ENCODE data around the gene PDK4. TPM values are rescaled to one million over a fixed set of nuclear protein-coding genes. Genes with fewer than 3 reads are reported as not detected.

The PDK4 gene
- total RNA-seq, 1 donor from 2014 or later = 0.53 TPM

DNA sequence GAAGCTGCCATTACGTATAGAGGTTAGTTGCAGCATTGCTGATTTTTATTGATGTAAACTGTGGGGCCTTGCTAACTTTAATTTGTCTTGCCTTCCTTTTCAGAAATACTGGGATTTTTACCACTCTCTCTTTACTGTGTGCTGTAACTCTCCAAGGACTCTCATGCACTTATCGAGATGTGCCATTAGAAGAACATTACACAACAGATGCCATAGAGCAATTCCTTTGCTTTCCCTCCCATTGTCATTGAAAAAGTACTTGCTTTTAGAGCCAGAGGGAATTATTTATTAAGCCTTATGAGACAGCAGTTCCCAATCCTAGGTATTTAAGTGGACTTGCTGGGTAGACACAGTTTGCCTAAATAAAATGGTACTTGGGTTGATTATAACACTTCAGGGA, 58.8 kb downstream of the PDK4 start:
- peaks cover 6% of the 10 kb centered on the region for H3K27me3 Mint-ChIP-seq
- TF ChIP-seq, protein P1, sequence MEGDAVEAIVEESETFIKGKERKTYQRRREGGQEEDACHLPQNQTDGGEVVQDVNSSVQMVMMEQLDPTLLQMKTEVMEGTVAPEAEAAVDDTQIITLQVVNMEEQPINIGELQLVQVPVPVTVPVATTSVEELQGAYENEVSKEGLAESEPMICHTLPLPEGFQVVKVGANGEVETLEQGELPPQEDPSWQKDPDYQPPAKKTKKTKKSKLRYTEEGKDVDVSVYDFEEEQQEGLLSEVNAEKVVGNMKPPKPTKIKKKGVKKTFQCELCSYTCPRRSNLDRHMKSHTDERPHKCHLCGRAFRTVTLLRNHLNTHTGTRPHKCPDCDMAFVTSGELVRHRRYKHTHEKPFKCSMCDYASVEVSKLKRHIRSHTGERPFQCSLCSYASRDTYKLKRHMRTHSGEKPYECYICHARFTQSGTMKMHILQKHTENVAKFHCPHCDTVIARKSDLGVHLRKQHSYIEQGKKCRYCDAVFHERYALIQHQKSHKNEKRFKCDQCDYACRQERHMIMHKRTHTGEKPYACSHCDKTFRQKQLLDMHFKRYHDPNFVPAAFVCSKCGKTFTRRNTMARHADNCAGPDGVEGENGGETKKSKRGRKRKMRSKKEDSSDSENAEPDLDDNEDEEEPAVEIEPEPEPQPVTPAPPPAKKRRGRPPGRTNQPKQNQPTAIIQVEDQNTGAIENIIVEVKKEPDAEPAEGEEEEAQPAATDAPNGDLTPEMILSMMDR (IDR thresholded peaks at IDR 0.05) = no peak
- intact Hi-C loops (cut with micrococcal nuclease) = no loop called here
- H3K27ac Mint-ChIP-seq = no peak overlapping the region
- no peaks in the 10 kb centered on the region for H3K36me3 Mint-ChIP-seq (ENCODE audit: low read depth)
- H3K9me3 Mint-ChIP-seq = no peaks in the 10 kb centered on the region
- no peaks in the 10 kb centered on the region for H3K4me1 Mint-ChIP-seq
- DNase-seq (no peak), ATAC-seq (ENCODE audit: low read depth) (no peak)
- CTCF ChIA-PET = no interaction called here
- POLR2A ChIA-PET = no interaction called here
- no peak overlapping the region for H3K4me3 Mint-ChIP-seq

DNA sequence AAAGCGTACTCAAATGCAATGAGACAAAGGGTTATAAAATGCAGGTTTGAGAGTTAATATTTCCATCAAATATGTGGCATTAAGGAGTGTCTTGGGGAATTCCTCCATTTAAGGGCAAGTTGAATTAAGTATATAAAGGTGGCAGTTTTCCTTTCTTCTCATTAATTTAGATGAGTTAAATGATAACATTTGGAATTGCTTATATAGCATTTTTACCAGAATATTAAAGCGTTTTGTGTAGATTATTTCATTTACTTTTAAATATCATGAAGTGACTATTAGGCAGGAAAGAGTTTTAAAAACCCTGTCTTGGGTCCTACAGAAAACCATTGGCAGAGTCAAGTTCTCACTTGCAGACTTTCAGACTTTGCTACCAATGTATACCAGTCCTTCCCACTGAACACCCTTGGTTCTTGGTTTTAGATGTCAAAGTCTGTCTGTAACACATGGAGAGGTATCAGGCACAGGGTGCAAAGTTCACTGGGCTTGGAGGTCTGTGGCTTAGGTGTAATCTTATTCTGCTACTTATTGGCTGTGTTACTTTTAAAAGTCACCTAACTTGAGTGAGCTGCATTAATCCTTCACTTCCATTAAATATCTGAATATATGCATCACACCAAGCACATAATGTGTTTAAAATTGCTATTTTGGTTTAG, 59.5 kb downstream of the PDK4 start:
- no peak overlapping the region for H3K4me3 Mint-ChIP-seq
- no peaks in the 10 kb centered on the region for H3K4me1 Mint-ChIP-seq
- no peak for DNase-seq
- no peak overlapping the region for H3K27ac Mint-ChIP-seq
- H3K36me3 Mint-ChIP-seq (ENCODE audit: low read depth) = no peaks in the 10 kb centered on the region
- intact Hi-C loops (cut with micrococcal nuclease) = no loop called here
- H3K27me3 Mint-ChIP-seq = peaks cover 6% of the 10 kb centered on the region
- CTCF ChIA-PET = interaction anchor here (12.4 kb wide), 1 partner anchor 152 kb away, joined by 324 read pairs; no protein-coding TSS in a partner anchor
- TF ChIP-seq, protein P1 (IDR thresholded peaks at IDR 0.05) = no peak
- ATAC-seq (ENCODE audit: low read depth) = no peak
- no peaks in the 10 kb centered on the region for H3K9me3 Mint-ChIP-seq
- POLR2A ChIA-PET = no interaction called here

DNA sequence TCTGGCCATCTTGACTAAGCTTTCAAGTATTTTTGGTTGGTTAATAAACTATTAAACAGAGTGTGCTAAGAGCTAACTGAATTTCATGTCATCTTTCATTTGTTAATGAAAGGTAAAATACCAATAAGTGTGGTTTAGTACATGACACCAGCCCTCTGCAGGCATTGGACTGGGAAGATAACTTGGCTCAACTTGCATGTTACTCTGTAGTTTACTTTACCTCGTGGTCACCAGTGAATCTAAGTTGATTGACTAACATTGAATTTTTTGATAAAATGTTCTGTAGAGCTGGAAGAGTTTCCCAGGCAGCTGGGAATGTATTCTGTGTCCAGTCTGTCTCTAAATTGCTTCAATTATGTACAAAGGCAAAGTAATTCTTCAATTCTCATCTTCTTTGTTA, 60.7 kb downstream of the PDK4 start:
- ChIA-PET POLR2A (no interaction called here), CTCF (interaction anchor here (2.0 to 12.4 kb wide), 2 partner anchors 24 to 153 kb away, joined by 6 to 324 read pairs; no protein-coding TSS in a partner anchor)
- TF ChIP-seq, protein P1 (IDR thresholded peaks at IDR 0.05) = no peak
- H3K4me1 Mint-ChIP-seq = no peaks in the 10 kb centered on the region
- DNase-seq = no peak
- H3K4me3 Mint-ChIP-seq = no peak overlapping the region
- H3K36me3 Mint-ChIP-seq (ENCODE audit: low read depth) = no peaks in the 10 kb centered on the region
- no peaks in the 10 kb centered on the region for H3K9me3 Mint-ChIP-seq
- no peak overlapping the region for H3K27ac Mint-ChIP-seq
- no peak for ATAC-seq (ENCODE audit: low read depth)
- intact Hi-C loops (cut with micrococcal nuclease) = no loop called here
- H3K27me3 Mint-ChIP-seq = peaks cover 6% of the 10 kb centered on the region

DNA sequence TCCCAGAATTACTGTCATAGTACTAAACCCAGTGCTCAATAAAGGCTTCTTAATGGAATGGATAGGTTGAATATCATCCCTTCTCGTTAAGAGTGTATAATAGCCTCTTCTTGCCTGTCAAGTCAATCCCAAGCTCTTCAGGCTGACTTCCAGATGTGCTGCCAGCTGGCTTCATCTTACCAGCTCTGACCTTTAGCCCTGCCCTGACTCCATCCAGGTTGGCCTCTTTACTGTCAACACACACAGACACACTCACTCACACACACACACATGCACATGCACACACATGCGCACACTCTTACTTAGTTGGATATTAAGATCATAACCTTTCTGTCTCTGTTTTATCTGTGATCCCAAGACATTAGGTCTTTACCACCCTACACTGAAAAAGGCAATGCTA, 61.5 kb downstream of the PDK4 start:
- intact Hi-C loops (cut with micrococcal nuclease) = no loop called here
- peaks cover 6% of the 10 kb centered on the region for H3K27me3 Mint-ChIP-seq
- ChIA-PET CTCF (interaction anchor here (2.0 to 12.4 kb wide), 2 partner anchors 23 to 154 kb away, joined by 6 to 324 read pairs; no protein-coding TSS in a partner anchor), POLR2A (no interaction called here)
- H3K36me3 Mint-ChIP-seq (ENCODE audit: low read depth) = no peaks in the 10 kb centered on the region
- H3K9me3 Mint-ChIP-seq = no peaks in the 10 kb centered on the region
- no peak for DNase-seq
- no peak overlapping the region for H3K4me3 Mint-ChIP-seq
- H3K4me1 Mint-ChIP-seq = no peaks in the 10 kb centered on the region
- no peak overlapping the region for H3K27ac Mint-ChIP-seq
- ATAC-seq (ENCODE audit: low read depth) = no peak
- TF ChIP-seq, protein P1 (IDR thresholded peaks at IDR 0.05) = no peak

Other genes starting within 250 kb of the PDK4 start
- gene PON3, start 200.1 kb downstream of the PDK4 start, total RNA-seq = not detected in 2 replicates
- 5.0 and 9.2 TPM in 2 replicates for gene PON2, start 161.5 kb downstream of the PDK4 start, total RNA-seq
- gene ASB4, start 110.6 kb downstream of the PDK4 start, total RNA-seq = not detected in 2 replicates
- gene DYNC1I1, start 176.0 kb upstream of the PDK4 start, total RNA-seq = not detected in 2 replicates

Measured in activated B cell treated with CpG ODN at 0.5 μM for 24 hours (primary cell).